Osteocyte (in vitro differentiated cells): ENCODE measurements around the gene SEC22A. TPM values are rescaled to one million over a fixed set of nuclear protein-coding genes. Genes with fewer than 3 reads are reported as not detected.

Experiments used
- DNase-seq: peaks from one replicate; pipeline ENCODE4 v3.0.0; 2021; ENCODE audit warnings: mixed read lengths; ENCODE audit not compliant: unreplicated experiment; ENCODE audit errors: extremely low spot score
- H3K27ac Mint-ChIP-seq: one replicate; pipeline ENCODE4 v1.8.0; 2021; ENCODE audit warnings: mild to moderate bottlenecking, mixed read lengths; ENCODE audit not compliant: unreplicated experiment
- H3K27me3 Mint-ChIP-seq: one replicate; pipeline ENCODE4 v1.8.0; 2021; ENCODE audit warnings: mixed read lengths; ENCODE audit not compliant: unreplicated experiment
- H3K36me3 Mint-ChIP-seq: one replicate; pipeline ENCODE4 v1.8.0; 2021; ENCODE audit warnings: mixed read lengths; ENCODE audit not compliant: unreplicated experiment
- H3K4me1 Mint-ChIP-seq: one replicate; pipeline ENCODE4 v1.8.0; 2021; ENCODE audit warnings: mixed read lengths; ENCODE audit not compliant: unreplicated experiment
- H3K4me3 Mint-ChIP-seq: one replicate; pipeline ENCODE4 v1.8.0; 2021; ENCODE audit warnings: mild to moderate bottlenecking, moderate library complexity, mixed read lengths; ENCODE audit not compliant: unreplicated experiment
- H3K9me3 Mint-ChIP-seq: one replicate; pipeline ENCODE4 v1.8.0; 2021; ENCODE audit warnings: mixed read lengths; ENCODE audit not compliant: unreplicated experiment
- CTCF ChIP-seq: fragments of 200-600 bp; sonication (generic); IDR thresholded peaks from 2 replicates; pipeline ENCODE4 v1.5.0; 2021; ENCODE audit warnings: antibody characterized with exemption, mild to moderate bottlenecking, moderate library complexity
- total RNA-seq: library from RNA; stranded (reverse); gene quantifications from 2 replicates; pipeline ENCODE4 v1.2.1, GENCODE V29; 2021

The SEC22A gene
- total RNA-seq, 1 donor from 2014 or later: 19.1 TPM

- DNase-seq: no peak
- peaks cover 9% of the 10 kb centered on the region for H3K36me3 Mint-ChIP-seq
- TF ChIP-seq CTCF: no peak
- H3K9me3 Mint-ChIP-seq: no peaks in the 10 kb centered on the region
- H3K4me1 Mint-ChIP-seq: peaks cover 4% of the 10 kb centered on the region
- no peak overlapping the region for H3K4me3 Mint-ChIP-seq
- H3K27me3 Mint-ChIP-seq: peaks cover 48% of the 10 kb centered on the region
- H3K27ac Mint-ChIP-seq: no peak overlapping the region
These were observed 109.5 kb downstream of the SEC22A start for GRCh38 chr3:123311201-123311600.

GRCh38 chr3:123312331-123313265, 110.9 kb downstream of the SEC22A start:
- Mint-ChIP-seq H3K4me3 (no peak overlapping the region), H3K27ac (no peak overlapping the region), H3K9me3 (no peaks in the 10 kb centered on the region), H3K27me3 (peaks cover 47% of the 10 kb centered on the region), H3K36me3 (peaks cover 9% of the 10 kb centered on the region), H3K4me1 (peaks cover 4% of the 10 kb centered on the region)
- TF ChIP-seq CTCF: no peak
- no peak for DNase-seq

- Mint-ChIP-seq H3K9me3 (no peaks in the 10 kb centered on the region), H3K4me3 (no peak overlapping the region), H3K36me3 (peaks cover 6% of the 10 kb centered on the region), H3K27me3 (peaks cover 43% of the 10 kb centered on the region), H3K4me1 (peaks cover 4% of the 10 kb centered on the region), H3K27ac (no peak overlapping the region)
- no peak for TF ChIP-seq CTCF
- no peak for DNase-seq
These were observed 112.1 kb downstream of the SEC22A start for GRCh38 chr3:123313889-123314288.

- Mint-ChIP-seq H3K4me3 (no peak overlapping the region), H3K27me3 (peaks cover 40% of the 10 kb centered on the region), H3K36me3 (peaks cover 7% of the 10 kb centered on the region), H3K9me3 (no peaks in the 10 kb centered on the region), H3K4me1 (peaks cover 4% of the 10 kb centered on the region), H3K27ac (no peak overlapping the region)
- DNase-seq: no peak
- no peak for TF ChIP-seq CTCF
These were observed 112.9 kb downstream of the SEC22A start for GRCh38 chr3:123314359-123315270.

- peaks cover 40% of the 10 kb centered on the region for H3K27me3 Mint-ChIP-seq
- H3K4me1 Mint-ChIP-seq: peaks cover 4% of the 10 kb centered on the region
- no peak for TF ChIP-seq CTCF
- DNase-seq: no peak
- no peak overlapping the region for H3K27ac Mint-ChIP-seq
- peaks cover 9% of the 10 kb centered on the region for H3K36me3 Mint-ChIP-seq
- H3K9me3 Mint-ChIP-seq: no peaks in the 10 kb centered on the region
- no peak overlapping the region for H3K4me3 Mint-ChIP-seq
These were observed 113.5 kb downstream of the SEC22A start for GRCh38 chr3:123315271-123315595.
